GM10266 (cell line): ENCODE data around the gene HKDC1.
"Not testable (repeated sequence)": the region's sequence is repeated elsewhere in the genome, so short reads cannot be mapped to it uniquely, and the experiment has no call there.

Experiments
- DNase-seq: peaks from one replicate; pipeline ENCODE4 v3.0.0; 2012; ENCODE audit errors: extremely low spot score
- TF ChIP-seq, protein P1 (sequence below): IDR thresholded peaks from 2 replicates; pipeline ENCODE4 v1.5.1; 2012; ENCODE audit warnings: mild to moderate bottlenecking, low read depth; ENCODE audit not compliant: control insufficient read depth, insufficient read depth; ENCODE audit errors: missing control alignments

HKDC1 gene, protein sequence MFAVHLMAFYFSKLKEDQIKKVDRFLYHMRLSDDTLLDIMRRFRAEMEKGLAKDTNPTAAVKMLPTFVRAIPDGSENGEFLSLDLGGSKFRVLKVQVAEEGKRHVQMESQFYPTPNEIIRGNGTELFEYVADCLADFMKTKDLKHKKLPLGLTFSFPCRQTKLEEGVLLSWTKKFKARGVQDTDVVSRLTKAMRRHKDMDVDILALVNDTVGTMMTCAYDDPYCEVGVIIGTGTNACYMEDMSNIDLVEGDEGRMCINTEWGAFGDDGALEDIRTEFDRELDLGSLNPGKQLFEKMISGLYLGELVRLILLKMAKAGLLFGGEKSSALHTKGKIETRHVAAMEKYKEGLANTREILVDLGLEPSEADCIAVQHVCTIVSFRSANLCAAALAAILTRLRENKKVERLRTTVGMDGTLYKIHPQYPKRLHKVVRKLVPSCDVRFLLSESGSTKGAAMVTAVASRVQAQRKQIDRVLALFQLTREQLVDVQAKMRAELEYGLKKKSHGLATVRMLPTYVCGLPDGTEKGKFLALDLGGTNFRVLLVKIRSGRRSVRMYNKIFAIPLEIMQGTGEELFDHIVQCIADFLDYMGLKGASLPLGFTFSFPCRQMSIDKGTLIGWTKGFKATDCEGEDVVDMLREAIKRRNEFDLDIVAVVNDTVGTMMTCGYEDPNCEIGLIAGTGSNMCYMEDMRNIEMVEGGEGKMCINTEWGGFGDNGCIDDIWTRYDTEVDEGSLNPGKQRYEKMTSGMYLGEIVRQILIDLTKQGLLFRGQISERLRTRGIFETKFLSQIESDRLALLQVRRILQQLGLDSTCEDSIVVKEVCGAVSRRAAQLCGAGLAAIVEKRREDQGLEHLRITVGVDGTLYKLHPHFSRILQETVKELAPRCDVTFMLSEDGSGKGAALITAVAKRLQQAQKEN

DNA sequence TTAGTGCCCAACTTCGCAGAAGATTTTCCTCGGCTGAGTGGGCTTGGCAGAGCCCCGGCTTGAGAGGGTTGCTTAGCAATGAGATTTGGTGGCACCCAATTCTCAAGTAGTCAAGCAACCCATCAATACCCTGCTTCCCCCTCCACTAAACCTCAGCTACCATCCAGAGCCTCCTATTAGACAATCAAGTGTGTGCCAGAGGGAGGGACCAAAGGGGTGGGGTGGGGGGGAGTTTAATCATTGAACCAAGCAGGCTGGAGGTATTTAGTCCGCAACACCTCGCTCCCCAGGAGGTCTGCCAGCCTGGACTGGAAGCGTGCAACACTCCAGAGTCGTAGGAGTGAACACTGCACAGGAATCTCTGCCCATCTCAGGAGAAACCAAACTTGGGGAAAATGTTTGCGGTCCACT, at the start of gene HKDC1:
Gene HKDC1, plus strand, starts transcription at position 292 of the 411 bp plus-strand sequence. Its CDS starts 104 bp downstream, at position 396.
- TF ChIP-seq, protein P1, sequence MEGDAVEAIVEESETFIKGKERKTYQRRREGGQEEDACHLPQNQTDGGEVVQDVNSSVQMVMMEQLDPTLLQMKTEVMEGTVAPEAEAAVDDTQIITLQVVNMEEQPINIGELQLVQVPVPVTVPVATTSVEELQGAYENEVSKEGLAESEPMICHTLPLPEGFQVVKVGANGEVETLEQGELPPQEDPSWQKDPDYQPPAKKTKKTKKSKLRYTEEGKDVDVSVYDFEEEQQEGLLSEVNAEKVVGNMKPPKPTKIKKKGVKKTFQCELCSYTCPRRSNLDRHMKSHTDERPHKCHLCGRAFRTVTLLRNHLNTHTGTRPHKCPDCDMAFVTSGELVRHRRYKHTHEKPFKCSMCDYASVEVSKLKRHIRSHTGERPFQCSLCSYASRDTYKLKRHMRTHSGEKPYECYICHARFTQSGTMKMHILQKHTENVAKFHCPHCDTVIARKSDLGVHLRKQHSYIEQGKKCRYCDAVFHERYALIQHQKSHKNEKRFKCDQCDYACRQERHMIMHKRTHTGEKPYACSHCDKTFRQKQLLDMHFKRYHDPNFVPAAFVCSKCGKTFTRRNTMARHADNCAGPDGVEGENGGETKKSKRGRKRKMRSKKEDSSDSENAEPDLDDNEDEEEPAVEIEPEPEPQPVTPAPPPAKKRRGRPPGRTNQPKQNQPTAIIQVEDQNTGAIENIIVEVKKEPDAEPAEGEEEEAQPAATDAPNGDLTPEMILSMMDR, result no peak

GRCh38 chr10:69172241-69172982, 47.7 kb upstream of the HKDC1 start:
- TF ChIP-seq, protein P1, result no peak
- DNase-seq, result peak; percentile 12

More for the DNA sequence above, at the start of gene HKDC1:
- DNase-seq, result no peak

DNA sequence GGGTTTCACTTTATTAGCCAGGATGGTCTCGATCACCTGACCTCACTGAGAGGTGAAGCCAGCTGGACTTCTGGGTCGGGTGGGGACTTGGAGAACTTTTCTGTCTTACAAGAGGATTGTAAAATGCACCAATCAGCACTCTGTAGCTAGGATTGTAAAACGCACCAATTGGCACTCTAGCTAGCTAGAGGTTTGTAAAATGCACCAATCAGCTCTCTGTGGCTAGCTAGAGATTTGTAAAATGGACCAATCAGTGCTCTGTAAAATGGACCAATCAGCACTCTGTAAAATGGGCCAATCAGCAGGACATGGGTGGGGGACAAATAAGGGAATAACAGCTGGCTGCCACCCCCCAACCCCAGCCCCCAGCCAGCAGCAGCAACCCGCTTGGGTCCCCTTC, 44.8 kb upstream of the HKDC1 start:
- not testable (repeated sequence) for DNase-seq

DNA sequence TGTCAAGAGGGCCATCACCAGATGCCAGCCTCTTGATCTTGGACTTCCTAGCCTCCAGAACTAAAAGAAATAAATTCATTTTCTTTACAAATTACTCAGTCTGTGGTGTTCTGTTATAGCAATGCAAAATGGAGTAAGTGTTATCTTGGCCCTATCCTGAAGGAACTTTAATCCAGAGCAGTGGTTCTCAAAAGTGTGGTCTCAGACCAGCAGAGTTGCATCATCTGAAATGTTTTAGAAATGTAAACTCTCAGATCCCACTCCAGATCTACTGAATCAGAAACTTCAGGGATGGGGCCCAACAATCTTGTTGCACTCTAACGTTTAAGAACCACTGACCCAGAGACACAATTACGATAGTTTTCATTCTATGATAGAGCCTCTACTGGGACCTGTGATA, 43.3 kb upstream of the HKDC1 start:
- DNase-seq, result no peak
- TF ChIP-seq, protein P1, result no peak

- no peak for DNase-seq
- TF ChIP-seq, protein P1, result no peak
Measured at GRCh38 chr10:69179089-69179742, 40.9 kb upstream of the HKDC1 start.

DNA sequence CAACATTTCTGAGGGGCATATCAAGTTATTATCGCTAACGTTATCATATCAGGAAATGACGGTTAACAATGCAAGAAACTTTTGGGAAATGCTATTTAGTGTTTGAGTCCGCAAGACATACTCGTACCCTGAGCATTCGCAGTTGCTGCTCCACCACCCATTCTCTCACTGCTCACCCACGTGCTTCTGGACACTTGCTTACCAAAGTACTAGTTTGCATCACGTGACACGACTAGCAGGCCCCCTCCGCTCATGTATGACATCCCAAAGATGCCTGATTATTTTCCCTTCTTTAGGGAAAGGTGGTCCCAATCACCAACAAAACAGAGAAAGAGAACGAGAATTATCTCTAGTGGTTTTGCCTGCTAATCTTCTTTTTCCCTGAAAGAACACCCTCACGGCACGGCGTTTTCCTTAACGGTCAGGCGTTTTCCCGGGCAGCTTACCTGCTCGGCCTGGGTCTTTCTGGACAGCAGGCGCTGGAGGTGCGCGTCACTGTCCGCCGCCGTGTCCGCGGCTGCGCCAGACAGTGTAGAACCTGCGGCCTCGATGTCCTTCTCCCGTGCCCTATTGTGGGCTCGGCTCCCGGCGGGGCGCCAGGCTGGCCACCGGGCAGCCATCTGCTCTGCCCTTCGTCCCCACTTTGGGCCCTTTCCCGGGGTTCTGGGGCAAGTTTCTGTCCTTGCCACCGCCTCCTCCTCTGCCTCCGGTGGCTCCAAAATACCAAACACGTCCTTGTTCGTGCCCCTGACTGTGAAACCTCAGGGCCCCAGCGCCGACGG, 40.2 kb upstream of the HKDC1 start, which contains the start of gene SUPV3L1:
Gene SUPV3L1, plus strand, starts transcription at position 492 of the 782 bp plus-strand sequence. Its CDS starts 58 bp downstream, at position 550.
- TF ChIP-seq, protein P1, result no peak
- DNase-seq, result peak; percentile 90
